RWPE1 (cell line): ENCODE data around the gene TMPRSS11F.

ENCODE experiments used
- CTCF ChIA-PET: fragments of 350-600 bp; sonication (Branson Sonifier 250); formaldehyde crosslinking; extraction: SDS; loops from one replicate; lab custom pipeline; 2021; lab: Yijun Ruan, JAX
- POLR2A ChIA-PET: fragments of 400-600 bp; formaldehyde crosslinking; extraction: SDS; loops from one replicate; lab custom pipeline; 2020; ENCODE audit warnings: antibody characterized with exemption; ENCODE audit not compliant: low non-redundant PET; lab: Yijun Ruan, JAX
- DNase-seq: peaks from one replicate; pipeline ENCODE4 v3.0.0; 2012; ENCODE audit warnings: low spot score
- H3K27ac ChIP-seq: fragments of 450-650 bp; 2 replicates; pipeline ENCODE4 v1.5.1; 2017
- CTCF ChIP-seq: fragments of 450-650 bp; conservative IDR thresholded peaks from 2 replicates; pipeline ENCODE4 v1.5.1; 2017; ENCODE audit warnings: low read depth, mild to moderate bottlenecking

Gene TMPRSS11F

DNA sequence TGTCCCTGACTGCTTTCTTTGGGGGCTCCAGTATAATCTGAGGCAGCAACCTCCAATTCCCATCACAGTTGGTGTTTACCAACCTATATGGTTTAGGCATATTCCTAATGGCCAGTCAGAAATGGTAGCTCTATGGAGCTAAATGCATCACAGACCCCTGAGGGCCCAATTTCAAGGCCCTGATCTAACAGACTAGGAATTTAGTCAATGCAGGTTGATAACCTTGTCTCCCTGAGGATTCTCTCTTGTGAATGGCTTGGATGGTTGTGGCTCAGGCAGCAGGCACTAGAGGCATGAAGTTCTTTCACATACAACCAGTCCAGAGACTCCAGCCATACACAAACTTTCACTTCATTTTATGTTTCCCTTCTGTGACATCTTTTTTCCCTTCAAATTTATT is 59.4 kb downstream of the TMPRSS11F start:
- CTCF ChIA-PET, result interaction anchor here (0.6 kb wide), 1 partner anchor 844 kb away, joined by 5 read pairs; no protein-coding TSS in a partner anchor
- no peak for TF ChIP-seq CTCF
- POLR2A ChIA-PET, result no interaction called here
- no peak for DNase-seq
- no peak overlapping the region for H3K27ac ChIP-seq

DNA sequence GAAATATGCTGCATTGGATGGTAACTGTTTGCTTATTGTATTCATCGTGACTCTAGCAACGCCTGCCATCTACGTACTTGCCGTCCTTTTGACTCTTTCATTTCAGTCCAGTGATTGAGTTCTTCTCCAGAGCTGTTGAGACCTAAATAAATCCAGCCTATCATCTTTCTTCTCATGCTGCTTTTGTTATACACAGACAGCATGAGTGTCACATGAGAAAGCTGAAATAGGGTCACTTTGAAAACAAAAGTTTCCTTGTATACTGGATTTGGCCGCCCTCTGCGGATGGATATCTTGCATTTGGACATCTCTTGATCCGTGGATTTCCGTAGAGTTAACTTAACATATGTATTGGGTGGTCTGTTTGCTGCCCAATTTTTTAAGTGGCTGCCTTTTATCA is 67.2 kb downstream of the TMPRSS11F start:
- TF ChIP-seq CTCF, result no peak
- ChIA-PET POLR2A (no interaction called here), CTCF (no interaction called here)
- DNase-seq, result no peak
- H3K27ac ChIP-seq, result no peak overlapping the region

DNA sequence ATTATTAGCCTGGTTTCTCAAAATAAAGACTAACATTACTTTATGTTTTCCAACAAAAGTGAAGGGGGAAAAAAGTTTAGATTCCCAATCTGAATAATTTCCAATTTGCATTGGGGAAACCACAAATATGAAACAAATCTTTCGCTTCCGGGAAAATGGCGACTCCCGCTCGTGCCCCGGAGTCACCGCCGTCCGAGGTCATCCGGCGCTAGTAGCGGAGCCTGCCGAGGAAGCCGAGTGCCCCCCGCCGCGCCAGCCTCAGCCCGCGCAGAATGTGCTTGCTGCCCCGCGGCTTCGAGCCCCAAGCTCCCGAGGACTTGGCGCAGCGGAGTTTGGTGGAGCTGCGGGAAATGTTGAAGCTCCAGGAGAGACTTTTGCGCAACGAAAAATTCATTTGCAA is 91.4 kb downstream of the TMPRSS11F start:
- no peak for TF ChIP-seq CTCF
- DNase-seq, result no peak
- ChIA-PET CTCF (no interaction called here), POLR2A (no interaction called here)
- no peak overlapping the region for H3K27ac ChIP-seq

- POLR2A ChIA-PET, result no interaction called here
- H3K27ac ChIP-seq, result no peak overlapping the region
- TF ChIP-seq CTCF, result no peak
- peak; percentile 50 for DNase-seq
- CTCF ChIA-PET, result no interaction called here
Observed at GRCh38 chr4:68021185-68021584, 108.5 kb downstream of the TMPRSS11F start.

GRCh38 chr4:68011684-68012083 is 118.0 kb downstream of the TMPRSS11F start:
- ChIA-PET POLR2A (no interaction called here), CTCF (no interaction called here)
- no peak for TF ChIP-seq CTCF
- DNase-seq, result no peak
- no peak overlapping the region for H3K27ac ChIP-seq
